H1 (cell line): ENCODE data around the gene SLC26A6. TPM values are rescaled to one million over a fixed set of nuclear protein-coding genes. Genes with fewer than 3 reads are reported as not detected.

Source experiments
- CTCF ChIA-PET: fragments of 300-600 bp; sonication (Branson Sonifier 250); formaldehyde crosslinking; loops from one replicate; lab custom pipeline; 2021; ENCODE audit not compliant: partially characterized antibody; lab: Charles Lee
- POLR2A ChIA-PET: fragments of 300-600 bp; sonication (Branson Sonifier 250); formaldehyde crosslinking; loops from one replicate; lab custom pipeline; 2021; ENCODE audit warnings: inconsistent platforms; ENCODE audit not compliant: partially characterized antibody; lab: Charles Lee
- DNase-seq, 2 experiments: peaks; one replicate each; pipeline versions ENCODE4 v3.0.0 to v3.0.0-alpha.2; 2010 to 2022; ENCODE audit warnings: low spot score in 2 of 2, low read depth in 1 of 2, mixed read lengths in 1 of 2
- FAIRE-seq: peaks from 2 replicates; lab custom pipeline; 2011; peaks lifted over from hg19 to GRCh38; lab: Jason Lieb, UNC
- H2AFZ ChIP-seq: 2 replicates; pipeline ENCODE4 v1.8.1; 2012; ENCODE audit warnings: low read length, inconsistent platforms
- H2AK5ac ChIP-seq: 2 replicates; pipeline ENCODE4 v1.6.1; 2013; ENCODE audit warnings: low read depth, low read length
- H2BK120ac ChIP-seq: replicated peaks from 2 replicates; pipeline ENCODE3; 2013; ENCODE audit warnings: low read depth, low read length, inconsistent platforms
- H2BK12ac ChIP-seq: 2 replicates; pipeline ENCODE4 v1.6.1; 2013; ENCODE audit warnings: low read depth, low read length
- H2BK15ac ChIP-seq: 2 replicates; pipeline ENCODE4 v1.6.1; 2013; ENCODE audit warnings: low read length
- H2BK20ac ChIP-seq: 2 replicates; pipeline ENCODE4 v1.6.1; 2013; ENCODE audit warnings: low read length
- H2BK5ac ChIP-seq: 2 replicates; pipeline ENCODE4 v1.6.1; 2013; ENCODE audit warnings: low read depth, low read length
- H3K14ac ChIP-seq: 2 replicates; pipeline ENCODE4 v1.6.1; 2013; ENCODE audit warnings: inconsistent platforms; ENCODE audit not compliant: insufficient read length
- H3K18ac ChIP-seq: 2 replicates; pipeline ENCODE4 v1.6.1; 2013; ENCODE audit warnings: low read length; ENCODE audit errors: extremely low read depth
- H3K23ac ChIP-seq: 2 replicates; pipeline ENCODE4 v1.6.1; 2013; ENCODE audit warnings: inconsistent platforms; ENCODE audit not compliant: insufficient read length
- H3K23me2 ChIP-seq: 2 replicates; pipeline ENCODE4 v1.6.1; 2013; ENCODE audit warnings: low read depth, low read length
- H3K27ac ChIP-seq: 2 replicates; pipeline ENCODE4 v1.6.1; 2011; ENCODE audit warnings: low read depth, low read length, inconsistent platforms
- H3K27me3 ChIP-seq, 4 experiments: replicated peaks in 1 of 4; 1 replicate in 1 of 4; 2 replicates in 3 of 4; pipeline versions ENCODE4 v1.6.1 to v1.8.1; 2011 to 2013; ENCODE audit warnings: low read length in 3 of 4, mild to moderate bottlenecking in 3 of 4, inconsistent platforms in 2 of 4, mixed read lengths in 2 of 4, moderate library complexity in 1 of 4; ENCODE audit not compliant: control insufficient read depth in 3 of 4, insufficient read depth in 3 of 4; ENCODE audit errors: extremely low read depth in 1 of 4
- H3K36me3 ChIP-seq, 4 experiments: 2 replicates each; pipeline versions ENCODE4 v1.6.1 to v1.8.1; 2011 to 2013; ENCODE audit warnings: mild to moderate bottlenecking in 4 of 4, low read length in 3 of 4, moderate library complexity in 2 of 4, control low read depth in 1 of 4, inconsistent platforms in 1 of 4; ENCODE audit not compliant: insufficient read depth in 4 of 4, control insufficient read depth in 2 of 4
- H3K4ac ChIP-seq: replicated peaks from 2 replicates; pipeline ENCODE3; 2013; ENCODE audit warnings: low read length, low read depth, mixed read lengths, inconsistent platforms; ENCODE audit not compliant: insufficient read length
- H3K4me1 ChIP-seq, 4 experiments: replicated peaks in 1 of 4; 1 replicate in 1 of 4; 2 replicates in 3 of 4; pipeline versions ENCODE4 v1.6.1 to v1.8.1; 2011 to 2013; ENCODE audit warnings: low read length in 3 of 4, inconsistent platforms in 2 of 4, mixed read lengths in 1 of 4; ENCODE audit not compliant: insufficient read depth in 4 of 4, control insufficient read depth in 3 of 4
- H3K4me2 ChIP-seq, 2 experiments: 2 replicates each; pipeline versions ENCODE4 v1.6.1 to v1.8.1; 2011 to 2013; ENCODE audit warnings: low read depth in 2 of 2, low read length in 2 of 2, control low read depth in 1 of 2, inconsistent platforms in 1 of 2, mild to moderate bottlenecking in 1 of 2; ENCODE audit not compliant: insufficient read depth in 1 of 2
- H3K4me3 ChIP-seq, 4 experiments: fragments of 200-600, 300-600 bp in 1 of 4; sonication (generic), shearing (Covaris generic), sonication (Bioruptor Twin) in 1 of 4; 2 replicates each; pipeline versions ENCODE4 v1.5.1 to v1.8.1; 2011 to 2016; ENCODE audit warnings: low read length in 4 of 4, low read depth in 3 of 4, control low read depth in 2 of 4, inconsistent platforms in 2 of 4, mild to moderate bottlenecking in 2 of 4, mixed read lengths in 1 of 4, moderate library complexity in 1 of 4; ENCODE audit not compliant: insufficient read depth in 2 of 4; ENCODE audit errors: extremely low read depth in 1 of 4
- H3K56ac ChIP-seq: replicated peaks from 2 replicates; pipeline ENCODE3; 2013; ENCODE audit warnings: low read depth, mild to moderate bottlenecking, mixed read lengths, low read length, inconsistent platforms; ENCODE audit not compliant: insufficient read length
- H3K79me1 ChIP-seq: 2 replicates; pipeline ENCODE4 v1.6.1; 2013; ENCODE audit warnings: low read depth, low read length, control low read depth
- H3K79me2 ChIP-seq, 2 experiments: 2 replicates each; pipeline versions ENCODE4 v1.6.1 to v1.8.1; 2012 to 2013; ENCODE audit warnings: low read length in 2 of 2, mild to moderate bottlenecking in 2 of 2, inconsistent platforms in 1 of 2; ENCODE audit not compliant: insufficient read depth in 2 of 2, control insufficient read depth in 1 of 2
- H3K9ac ChIP-seq, 4 experiments: replicated peaks in 1 of 4; 1 replicate in 1 of 4; 2 replicates in 3 of 4; pipeline versions ENCODE4 v1.6.1 to v1.8.1; 2011 to 2013; ENCODE audit warnings: low read depth in 3 of 4, low read length in 3 of 4, control low read depth in 2 of 4, mild to moderate bottlenecking in 2 of 4, moderate library complexity in 2 of 4, inconsistent platforms in 1 of 4; ENCODE audit errors: extremely low read depth in 1 of 4
- H3K9me3 ChIP-seq, 2 experiments: 2 replicates each; pipeline versions ENCODE4 v1.6.1 to v1.8.1; 2012 to 2013; ENCODE audit warnings: mild to moderate bottlenecking in 2 of 2, moderate library complexity in 2 of 2, control low read depth in 1 of 2, inconsistent platforms in 1 of 2, low read depth in 1 of 2, low read length in 1 of 2, mixed read lengths in 1 of 2; ENCODE audit not compliant: insufficient read depth in 2 of 2
- H4K20me1 ChIP-seq, 2 experiments: replicated peaks in 1 of 2; 2 replicates each; pipeline versions ENCODE3 to v1.8.1; 2011 to 2013; ENCODE audit warnings: inconsistent platforms in 2 of 2, low read length in 2 of 2, mild to moderate bottlenecking in 1 of 2; ENCODE audit not compliant: insufficient read depth in 2 of 2, control insufficient read depth in 1 of 2
- H4K5ac ChIP-seq: 2 replicates; pipeline ENCODE4 v1.6.1; 2013; ENCODE audit warnings: low read length, low read depth, mixed read lengths, inconsistent platforms; ENCODE audit not compliant: insufficient read length
- H4K8ac ChIP-seq: 2 replicates; pipeline ENCODE4 v1.8.0; 2013; ENCODE audit warnings: mild to moderate bottlenecking, moderate library complexity, low read length, inconsistent platforms; ENCODE audit not compliant: insufficient read depth; ENCODE audit errors: extremely low read depth
- H4K91ac ChIP-seq: replicated peaks from 2 replicates; pipeline ENCODE3; 2013; ENCODE audit warnings: low read length, mixed read lengths, inconsistent platforms; ENCODE audit not compliant: insufficient read length
- CBX5 ChIP-seq: fragments of 300-800, 300-1000 bp; sonication (generic); IDR thresholded peaks from 2 replicates; pipeline ENCODE4 v1.7.1; 2016; ENCODE audit warnings: antibody characterized with exemption, low read length, low read depth
- CTCF ChIP-seq, 3 experiments: IDR thresholded peaks; 1 replicate in 2 of 3; 2 replicates in 1 of 3; pipeline versions ENCODE4 v1.5.1 to v1.6.1; 2011; ENCODE audit warnings: low read length in 3 of 3, mild to moderate bottlenecking in 3 of 3, inconsistent platforms in 2 of 3, low read depth in 1 of 3, moderate library complexity in 1 of 3; ENCODE audit not compliant: insufficient read depth in 1 of 3; ENCODE audit errors: control extremely low read depth in 1 of 3
- HDAC6 ChIP-seq: IDR thresholded peaks from one replicate; pipeline ENCODE4 v1.7.1; 2012; ENCODE audit warnings: low read depth, mild to moderate bottlenecking, inconsistent platforms, low read length, moderate library complexity
- JUN ChIP-seq: IDR thresholded peaks from 2 replicates; pipeline ENCODE4 v1.6.1; 2011; ENCODE audit warnings: low read depth, mild to moderate bottlenecking, improper control_type of control experiment, low read length
- KDM1A ChIP-seq: fragments of 200-600, 300-600 bp; sonication (generic); IDR thresholded peaks from 2 replicates; pipeline ENCODE4 v1.7.1; 2016; ENCODE audit warnings: mild to moderate bottlenecking, low read length, borderline replicate concordance
- KDM5A ChIP-seq: fragments of 200-600 bp; IDR thresholded peaks from 2 replicates; pipeline ENCODE4 v1.7.1; 2012; ENCODE audit warnings: mild to moderate bottlenecking, low read length, inconsistent platforms, mixed read lengths
- POLR2A ChIP-seq, 2 experiments: IDR thresholded peaks; 1 replicate in 1 of 2; 2 replicates in 1 of 2; pipeline ENCODE4 v1.6.1; 2011; ENCODE audit warnings: low read depth in 2 of 2, low read length in 2 of 2, mild to moderate bottlenecking in 2 of 2; ENCODE audit errors: control extremely low read depth in 1 of 2
- POLR2AphosphoS5 ChIP-seq: IDR thresholded peaks from 2 replicates; pipeline ENCODE4 v1.6.1; 2011; ENCODE audit warnings: low read depth, low read length
- RAD21 ChIP-seq, 2 experiments: IDR thresholded peaks in 1 of 2; conservative IDR thresholded peaks in 1 of 2; 2 replicates each; pipeline ENCODE4 v1.6.1; 2011; ENCODE audit warnings: low read depth in 2 of 2, low read length in 2 of 2, improper control_type of control experiment in 1 of 2, inconsistent platforms in 1 of 2, mild to moderate bottlenecking in 1 of 2, moderate library complexity in 1 of 2
- TCF12 ChIP-seq: IDR thresholded peaks from 2 replicates; pipeline ENCODE4 v1.6.1; 2011; ENCODE audit warnings: low read depth, mild to moderate bottlenecking, low read length
- WGBS, 2 experiments: shearing (Covaris generic) in 1 of 2; methylation state at CpG; one replicate each; pipeline versions ENCODE4 v1.1.6 to v1.1.7; 2013 to 2015; ENCODE audit warnings: low lambda C conversion rate in 2 of 2, mixed read lengths in 2 of 2, inconsistent platforms in 1 of 2, low coverage in 1 of 2, missing lambda C conversion rate in 1 of 2; ENCODE audit not compliant: insufficient replicate concordance in 2 of 2, insufficient coverage in 1 of 2, insufficient read length in 1 of 2; ENCODE audit errors: extremely low coverage in 1 of 2, missing lambda C conversion rate in 1 of 2; 5-methylcytosine and 5-hydroxymethylcytosine counted together
- polyA plus RNA-seq, 7 experiments: library from polyadenylated mRNA; depleted of rRNA in 3 of 7; stranded (reverse) in 5 of 7; unstranded in 2 of 7; fragments of >200 nt in 5 of 7; fragments of 200-250 nt in 2 of 7; gene quantifications; 1 replicate in 5 of 7; 2 replicates in 1 of 7; 4 replicates in 1 of 7; pipeline versions ENCODE4 v1.2.1 to v1.2.3, GENCODE V29; 2011 to 2013; ENCODE audit warnings: missing spikeins in 2 of 7, mixed read lengths in 2 of 7
- total RNA-seq: library from RNA; stranded (reverse); fragmentation: NEBNext Ultra II Directional; extraction: Animal tissue kit (Norgen Biotek cat#: 25700); gene quantifications from 2 replicates; pipeline ENCODE4 v1.2.1, GENCODE V29; 2021

The SLC26A6 gene
- total and polyA plus RNA-seq, 2 of the 8 experiments (the other 6 are each of a cell fraction or from before 2014, with no cell fraction given): 50.4 to 58.0 TPM

- CTCF ChIA-PET: interaction anchor here (1.6 kb wide), 1 partner anchor 17 kb away, joined by 6 read pairs; no protein-coding TSS in a partner anchor
- TF ChIP-seq RAD21 (IDR thresholded peaks at IDR 0.05 in 1 of 2, conservative IDR thresholded peaks at IDR 0.05 in 1 of 2; ENCODE audit: low read depth in 2 of 2, low read length in 2 of 2) (no peak), CTCF (IDR thresholded peaks at IDR 0.05; ENCODE audit: control extremely low read depth in 1 of 3, insufficient read depth in 1 of 3, low read depth in 1 of 3, low read length in 3 of 3) (no peak), KDM1A (no peak), HDAC6 (no peak), JUN (no peak), TCF12 (no peak), KDM5A (no peak), POLR2AphosphoS5 (no peak), POLR2A (IDR thresholded peaks at IDR 0.05; ENCODE audit: control extremely low read depth in 1 of 2, low read depth in 2 of 2, low read length in 2 of 2) (no peak), CBX5 (no peak)
- TF ChIP-seq, all 59 proteins: peak for 0
- WGBS, 2 experiments: 76% methylated on average over 4 of the region's 4 CpGs; no CpG with 5 or more reads in 1 of the 2 experiments
Measured at GRCh38 chr3:48576647-48577046, 58.6 kb downstream of the SLC26A6 start.

More at GRCh38 chr3:48576647-48577046, 58.6 kb downstream of the SLC26A6 start:
- POLR2A ChIA-PET: no interaction called here
- no peak overlapping the region for H4K91ac ChIP-seq
- no peak overlapping the region for H2AFZ ChIP-seq
- no peak overlapping the region for H2AK5ac ChIP-seq
- no peak overlapping the region for H3K18ac ChIP-seq
- H2BK12ac ChIP-seq: no peak overlapping the region
- H2BK15ac ChIP-seq: no peak overlapping the region
- peaks cover 0 to 4% of the 10 kb centered on the region in 2 experiments for H4K20me1 ChIP-seq
- H2BK20ac ChIP-seq: no peak overlapping the region
- no peak overlapping the region for H3K4me2 ChIP-seq
- no peak overlapping the region; the same call in 1 of the 2 replicates for H4K8ac ChIP-seq
- no peak overlapping the region for H3K4me3 ChIP-seq
- H3K4ac ChIP-seq: no peak overlapping the region
- no peaks in the 10 kb centered on the region for H3K79me1 ChIP-seq
- peaks cover 0 to 5% (median 1%) of the 10 kb centered on the region in 4 experiments; a peak in 2 of 8 replicates for H3K36me3 ChIP-seq
- H3K4me1 ChIP-seq: no peaks in the 10 kb centered on the region
- no peak overlapping the region for H3K23ac ChIP-seq
- H2BK5ac ChIP-seq: no peak overlapping the region
- DNase-seq: no peak
- peaks cover 2% of the 10 kb centered on the region; the same call in 1 of the 2 replicates for H3K23me2 ChIP-seq
- H3K56ac ChIP-seq: no peak overlapping the region
- no peak for FAIRE-seq
- no peaks in the 10 kb centered on the region for H3K79me2 ChIP-seq
- no peak overlapping the region for H3K9ac ChIP-seq
- H3K27me3 ChIP-seq: no peaks in the 10 kb centered on the region; a peak in 1 of 7 replicates
- no peak overlapping the region for H4K5ac ChIP-seq
- no peak overlapping the region for H2BK120ac ChIP-seq
- no peaks in the 10 kb centered on the region for H3K9me3 ChIP-seq
- H3K14ac ChIP-seq: no peak overlapping the region
- H3K27ac ChIP-seq: no peak overlapping the region
